Neuronal stem cell (in vitro differentiated cells): Measurements from ENCODE around the gene ALG2.
A peak's percentile ranks its signal among the peaks of the same experiment; 100 is the strongest.

Source experiments
- DNase-seq: peaks from one replicate; pipeline ENCODE4 v3.0.0-alpha.2; 2013; ENCODE audit warnings: low spot score
- H2AFZ ChIP-seq: one replicate; pipeline ENCODE4 v1.6.1; 2013; ENCODE audit warnings: mild to moderate bottlenecking, low read length, inconsistent platforms
- H2AK5ac ChIP-seq: 2 replicates; pipeline ENCODE4 v1.6.1; 2013; ENCODE audit warnings: low read depth, mild to moderate bottlenecking, inconsistent platforms, low read length, moderate library complexity, mixed read lengths
- H2BK120ac ChIP-seq: 2 replicates; pipeline ENCODE4 v1.6.1; 2013; ENCODE audit warnings: low read depth, mild to moderate bottlenecking, inconsistent platforms, low read length, moderate library complexity, mixed read lengths
- H2BK12ac ChIP-seq: one replicate; pipeline ENCODE4 v1.6.1; 2013; ENCODE audit warnings: low read length, inconsistent platforms
- H2BK15ac ChIP-seq: 2 replicates; pipeline ENCODE4 v1.6.1; 2013; ENCODE audit warnings: mild to moderate bottlenecking, low read length, inconsistent platforms, mixed read lengths
- H2BK5ac ChIP-seq: one replicate; pipeline ENCODE4 v1.6.1; 2013; ENCODE audit warnings: inconsistent platforms, mild to moderate bottlenecking, low read length, moderate library complexity
- H3K14ac ChIP-seq: one replicate; pipeline ENCODE4 v1.6.1; 2013; ENCODE audit warnings: low read length, inconsistent platforms
- H3K18ac ChIP-seq: 2 replicates; pipeline ENCODE4 v1.6.1; 2013; ENCODE audit warnings: low read length, inconsistent platforms
- H3K23ac ChIP-seq: 2 replicates; pipeline ENCODE4 v1.6.1; 2013; ENCODE audit warnings: low read depth, mild to moderate bottlenecking, mixed read lengths, low read length, inconsistent platforms; ENCODE audit not compliant: poor library complexity
- H3K27ac ChIP-seq: replicated peaks from 3 replicates; pipeline ENCODE4 v1.5.1; 2013; ENCODE audit warnings: low read length, inconsistent platforms
- H3K27me3 ChIP-seq, 3 experiments: 2 replicates each; pipeline ENCODE4 v1.6.1; 2013; ENCODE audit warnings: low read length in 3 of 3, mild to moderate bottlenecking in 2 of 3, inconsistent platforms in 1 of 3, low read depth in 1 of 3, mixed read lengths in 1 of 3, moderate library complexity in 1 of 3; ENCODE audit not compliant: control insufficient read depth in 3 of 3, insufficient read depth in 3 of 3
- H3K36me3 ChIP-seq, 2 donors: replicated peaks in 1 of 2; 2 replicates each; pipeline ENCODE4 v1.6.1; 2013; ENCODE audit warnings: low read length in 2 of 2; ENCODE audit not compliant: control insufficient read depth in 2 of 2, insufficient read depth in 2 of 2
- H3K4ac ChIP-seq: 2 replicates; pipeline ENCODE4 v1.6.1; 2013; ENCODE audit warnings: inconsistent platforms, mild to moderate bottlenecking, low read length, moderate library complexity
- H3K4me1 ChIP-seq, 2 donors: 1 replicate in 1 of 2; 2 replicates in 1 of 2; pipeline ENCODE4 v1.6.1; 2013; ENCODE audit warnings: low read length in 2 of 2, low read depth in 1 of 2; ENCODE audit not compliant: control insufficient read depth in 2 of 2, insufficient read depth in 1 of 2
- H3K4me2 ChIP-seq: one replicate; pipeline ENCODE4 v1.6.1; 2013; ENCODE audit warnings: mild to moderate bottlenecking, low read length, inconsistent platforms; ENCODE audit not compliant: insufficient read depth, poor library complexity, severe bottlenecking
- H3K4me3 ChIP-seq, 2 donors: 2 replicates each; pipeline ENCODE4 v1.5.1; 2013; ENCODE audit warnings: low read length in 2 of 2, mild to moderate bottlenecking in 2 of 2, inconsistent platforms in 1 of 2, moderate library complexity in 1 of 2
- H3K79me1 ChIP-seq: one replicate; pipeline ENCODE4 v1.6.1; 2013; ENCODE audit warnings: low read depth, mild to moderate bottlenecking, inconsistent platforms, low read length, moderate library complexity
- H3K9ac ChIP-seq: one replicate; pipeline ENCODE4 v1.6.1; 2013; ENCODE audit warnings: mild to moderate bottlenecking, low read depth, low read length, inconsistent platforms; ENCODE audit not compliant: poor library complexity
- H3K9me3 ChIP-seq, 2 donors: replicated peaks in 1 of 2; 2 replicates each; pipeline versions ENCODE3 to v1.6.1; 2013; ENCODE audit warnings: low read length in 2 of 2, mild to moderate bottlenecking in 2 of 2, inconsistent platforms in 1 of 2, low read depth in 1 of 2, mixed read lengths in 1 of 2, moderate library complexity in 1 of 2; ENCODE audit not compliant: control insufficient read depth in 2 of 2, insufficient read depth in 1 of 2
- H4K8ac ChIP-seq: one replicate; pipeline ENCODE4 v1.6.1; 2013; ENCODE audit warnings: low read depth, mild to moderate bottlenecking, inconsistent platforms, low read length, moderate library complexity
- H4K91ac ChIP-seq: one replicate; pipeline ENCODE4 v1.6.1; 2013; ENCODE audit warnings: low read length, low read depth, mild to moderate bottlenecking, inconsistent platforms; ENCODE audit not compliant: poor library complexity
- WGBS, 2 donors: extraction: QIAGEN DNeasy Blood & Tissue Kit; methylation state at CpG; one replicate each; pipeline ENCODE4 v1.1.7; 2013; ENCODE audit warnings: missing lambda C conversion rate in 2 of 2, mixed read lengths in 1 of 2; ENCODE audit not compliant: insufficient read length in 2 of 2, insufficient replicate concordance in 1 of 2; ENCODE audit errors: extremely low coverage in 2 of 2; 5-methylcytosine and 5-hydroxymethylcytosine counted together

ALG2 gene

DNA sequence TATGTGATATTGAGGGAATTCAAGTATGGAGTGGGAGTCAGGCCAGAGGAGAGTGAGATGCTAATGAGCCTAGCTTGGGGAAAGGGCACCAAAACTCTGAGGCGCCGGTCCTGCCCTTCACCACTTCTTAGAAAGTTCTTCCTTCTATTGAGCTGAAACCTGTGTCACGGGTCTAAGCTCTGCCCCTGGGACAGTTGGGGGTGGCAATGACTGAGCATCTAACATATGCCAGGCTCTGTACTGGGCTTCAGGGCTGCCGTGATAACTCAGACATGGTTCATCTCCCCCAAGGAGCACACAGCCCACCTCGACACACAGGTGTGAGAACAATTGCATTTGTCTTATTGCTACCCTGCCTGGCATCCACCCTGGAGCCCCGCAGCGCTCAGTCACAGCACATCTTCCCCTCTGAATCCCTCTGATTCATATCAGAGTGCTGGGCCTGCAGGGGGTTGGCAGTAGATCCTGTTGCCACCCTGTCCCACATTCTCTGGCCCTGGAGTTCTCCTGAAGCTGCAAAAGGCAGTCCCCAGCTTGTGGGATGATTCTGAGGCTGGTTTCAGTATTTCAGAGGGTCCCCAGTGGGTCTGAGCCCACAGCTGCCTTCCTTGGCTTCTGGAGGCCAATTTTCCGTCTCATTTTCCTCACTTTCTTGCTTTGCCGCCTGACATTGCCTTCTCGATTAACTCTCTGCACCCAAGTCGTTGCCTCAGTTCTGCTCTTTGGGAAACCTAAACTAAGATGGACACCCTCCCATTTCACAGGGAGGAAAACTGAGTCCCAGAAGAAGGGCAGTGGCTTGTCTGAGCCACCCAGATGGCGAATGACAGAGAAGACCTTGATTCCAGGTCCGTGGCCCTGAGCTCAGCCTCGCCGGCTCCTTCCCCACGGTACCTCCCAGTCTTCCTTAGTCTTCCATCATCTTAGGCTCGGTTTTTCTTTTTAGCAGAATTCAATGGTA, 42.5 kb downstream of the ALG2 start:
- H3K27me3 ChIP-seq: peaks cover 0 to 13% (median 0%) of the 10 kb centered on the region in 3 experiments
- no peaks in the 10 kb centered on the region for H3K36me3 ChIP-seq
- WGBS, 2 donors: no CpG with 5 or more reads among the region's 17 CpGs
- no peaks in the 10 kb centered on the region for H3K9me3 ChIP-seq
- no peak overlapping the region for H3K4ac ChIP-seq
- no peak overlapping the region for H3K4me3 ChIP-seq
- no peak overlapping the region for H2AFZ ChIP-seq
- no peaks in the 10 kb centered on the region for H3K79me1 ChIP-seq
- no peak overlapping the region for H3K27ac ChIP-seq
- peak overlapping the region; percentile 32 for H2BK15ac ChIP-seq
- no peak overlapping the region for H3K4me2 ChIP-seq
- peak overlapping the region; percentile 86 for H2AK5ac ChIP-seq
- no peak overlapping the region for H3K14ac ChIP-seq
- peaks cover 6 to 8% of the 10 kb centered on the region in 2 donors for H3K4me1 ChIP-seq
- H2BK5ac ChIP-seq: no peak overlapping the region
- H4K91ac ChIP-seq: no peak overlapping the region
- no peak overlapping the region for H4K8ac ChIP-seq
- H3K9ac ChIP-seq: no peak overlapping the region
- H2BK12ac ChIP-seq: peak overlapping the region; percentile 2
- peak overlapping the region; percentile 24 for H2BK120ac ChIP-seq
- H3K23ac ChIP-seq: no peak overlapping the region
- DNase-seq: no peak
- H3K18ac ChIP-seq: peak overlapping the region; percentile 54

DNA sequence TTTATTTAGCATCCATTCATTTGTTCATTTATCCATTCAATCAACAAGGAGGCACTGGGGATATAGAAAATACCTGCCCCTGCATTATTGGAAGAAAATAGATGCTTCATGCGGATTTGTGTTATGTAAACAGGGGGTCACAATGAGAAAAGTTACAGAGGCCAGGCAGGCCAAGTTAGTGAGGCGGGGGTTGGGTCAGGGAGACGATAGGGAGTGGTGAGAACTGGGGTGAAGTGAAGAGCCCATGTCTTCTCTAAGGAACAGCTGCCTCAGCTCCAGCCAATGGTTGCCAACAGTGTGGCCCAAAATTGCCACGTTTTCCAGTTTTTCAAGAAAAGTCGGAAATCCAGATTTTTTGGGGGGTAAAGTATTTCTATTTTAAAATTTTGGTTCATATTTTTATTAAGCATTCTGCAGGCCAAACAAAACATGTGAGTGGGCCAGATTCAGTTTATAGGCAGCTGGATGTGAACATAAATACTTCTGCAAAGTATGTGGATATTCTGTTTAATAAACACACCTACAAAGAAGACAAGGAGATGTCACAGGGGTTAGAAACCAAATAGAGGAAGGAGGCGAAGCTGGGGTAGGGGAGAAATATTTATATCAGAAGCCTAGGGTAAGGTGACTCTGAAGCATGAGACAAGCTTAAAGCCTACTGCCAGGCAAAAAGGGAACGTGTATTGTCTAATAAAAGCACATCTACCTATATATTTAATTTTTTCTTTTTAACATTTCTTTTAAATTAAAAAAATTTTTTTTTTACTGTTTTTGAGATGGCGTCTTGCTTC, 44.0 kb downstream of the ALG2 start:
- H2BK12ac ChIP-seq: no peak overlapping the region
- no peak overlapping the region for H3K18ac ChIP-seq
- no peak overlapping the region for H2BK120ac ChIP-seq
- H3K23ac ChIP-seq: no peak overlapping the region
- H3K14ac ChIP-seq: no peak overlapping the region
- H3K27ac ChIP-seq: no peak overlapping the region
- H3K4me2 ChIP-seq: no peak overlapping the region
- H3K27me3 ChIP-seq: peaks cover 0 to 8% (median 0%) of the 10 kb centered on the region in 3 experiments
- no peak overlapping the region for H2BK5ac ChIP-seq
- no peak for DNase-seq
- H3K36me3 ChIP-seq: no peaks in the 10 kb centered on the region
- H2BK15ac ChIP-seq: no peak overlapping the region
- H4K91ac ChIP-seq: no peak overlapping the region
- no CpG with 5 or more reads among the region's 8 CpGs for WGBS, 2 donors
- no peaks in the 10 kb centered on the region for H3K9me3 ChIP-seq
- H4K8ac ChIP-seq: no peak overlapping the region
- H3K9ac ChIP-seq: no peak overlapping the region
- no peak overlapping the region for H3K4ac ChIP-seq
- H3K4me1 ChIP-seq: peaks cover 14 to 15% of the 10 kb centered on the region in 2 donors
- no peak overlapping the region for H2AK5ac ChIP-seq
- H3K79me1 ChIP-seq: no peaks in the 10 kb centered on the region
- no peak overlapping the region for H3K4me3 ChIP-seq
- no peak overlapping the region for H2AFZ ChIP-seq

DNA sequence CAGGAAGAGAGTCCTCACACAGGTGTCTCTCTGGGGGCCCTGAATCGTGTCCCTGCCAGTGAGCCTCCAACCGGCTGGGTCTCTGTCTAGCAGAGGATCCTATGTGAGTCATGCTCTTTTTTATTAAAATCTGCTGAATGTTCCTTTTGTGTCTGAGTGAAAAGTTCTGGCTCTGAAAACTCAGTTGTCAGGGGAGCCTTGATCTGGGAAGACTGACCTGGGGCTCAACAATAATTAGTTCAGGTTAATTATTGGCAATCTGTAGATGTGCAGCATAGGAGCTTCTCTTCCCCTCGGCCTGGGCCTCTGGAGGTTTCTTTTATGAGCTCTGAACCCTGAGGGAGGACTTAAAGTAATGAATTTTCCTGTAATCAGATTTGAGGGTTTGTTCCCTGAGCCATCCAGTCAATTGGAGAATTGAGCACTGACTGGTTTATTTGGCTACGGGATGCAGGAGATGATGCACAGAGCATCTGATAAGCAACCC, 45.2 kb downstream of the ALG2 start:
- H2BK120ac ChIP-seq: no peak overlapping the region
- no peak overlapping the region for H2AK5ac ChIP-seq
- no peak overlapping the region for H2BK12ac ChIP-seq
- H2BK5ac ChIP-seq: no peak overlapping the region
- no peak overlapping the region for H2BK15ac ChIP-seq
- no peak overlapping the region for H3K27ac ChIP-seq
- no peak overlapping the region for H4K8ac ChIP-seq
- H3K79me1 ChIP-seq: no peaks in the 10 kb centered on the region
- no peaks in the 10 kb centered on the region for H3K36me3 ChIP-seq
- no peaks in the 10 kb centered on the region for H3K9me3 ChIP-seq
- no peak overlapping the region for H4K91ac ChIP-seq
- no CpG with 5 or more reads among the region's 4 CpGs for WGBS, 2 donors
- H3K27me3 ChIP-seq: peaks cover 0 to 8% (median 0%) of the 10 kb centered on the region in 3 experiments
- no peak overlapping the region for H3K9ac ChIP-seq
- no peak overlapping the region for H3K4me2 ChIP-seq
- H2AFZ ChIP-seq: peak overlapping the region; percentile 66
- H3K4me3 ChIP-seq: no peak overlapping the region
- peaks cover 24 to 25% of the 10 kb centered on the region in 2 donors for H3K4me1 ChIP-seq
- no peak overlapping the region for H3K14ac ChIP-seq
- no peak overlapping the region for H3K23ac ChIP-seq
- no peak overlapping the region for H3K4ac ChIP-seq
- no peak for DNase-seq
- H3K18ac ChIP-seq: no peak overlapping the region
